WTC11 (cell line): Measurements from ENCODE around the gene FGD6. TPM values are rescaled to one million over a fixed set of nuclear protein-coding genes. Genes with fewer than 3 reads are reported as not detected.

Source experiments
- ATAC-seq: fragments of 200-7000 bp; cut with Tn5 transposase; 2 replicates; pipeline ENCODE4 v1.10.0; 2021; ENCODE audit warnings: mild to moderate bottlenecking, moderate library complexity
- CTCF ChIA-PET: fragments of 300-600 bp; sonication (Branson Sonifier 250); formaldehyde crosslinking; loops from one replicate; lab custom pipeline; 2021; ENCODE audit warnings: antibody characterized with exemption; lab: Charles Lee
- POLR2A ChIA-PET: fragments of 350-600 bp; sonication (Branson Sonifier 250); formaldehyde crosslinking; loops from one replicate; lab custom pipeline; 2021; ENCODE audit warnings: antibody characterized with exemption; lab: Charles Lee
- DNase-seq: peaks from one replicate; pipeline ENCODE4 v3.0.0; 2021; ENCODE audit warnings: low spot score
- H3K27ac Mint-ChIP-seq: 2 replicates; pipeline ENCODE4 v1.8.0; 2021; ENCODE audit warnings: mixed read lengths
- H3K27me3 Mint-ChIP-seq: 2 replicates; pipeline ENCODE4 v1.8.0; 2021; ENCODE audit warnings: low read depth, mild to moderate bottlenecking, moderate library complexity, mixed read lengths
- H3K36me3 Mint-ChIP-seq: 2 replicates; pipeline ENCODE4 v1.8.0; 2021; ENCODE audit warnings: mixed read lengths
- H3K4me1 Mint-ChIP-seq: 2 replicates; pipeline ENCODE4 v1.8.0; 2022; ENCODE audit warnings: mixed read lengths
- H3K4me3 Mint-ChIP-seq: 2 replicates; pipeline ENCODE4 v1.8.0; 2021; ENCODE audit warnings: mild to moderate bottlenecking, moderate library complexity, mixed read lengths
- H3K9me3 Mint-ChIP-seq: 2 replicates; pipeline ENCODE4 v1.8.0; 2021; ENCODE audit warnings: mixed read lengths
- FOXK1 ChIP-seq: sonication (generic); formaldehyde crosslinking; IDR thresholded peaks from 2 replicates; pipeline ENCODE4 v1.8.0; 2022; ENCODE audit warnings: mild to moderate bottlenecking, moderate library complexity, missing genetic modification reagents
- GRHL2 ChIP-seq: fragments of 250-450 bp; sonication (Bioruptor Pico); IDR thresholded peaks from 2 replicates; pipeline ENCODE4 v1.8.0; 2022; ENCODE audit warnings: mild to moderate bottlenecking, moderate library complexity; ENCODE audit not compliant: insufficient replicate concordance, severe bottlenecking
- NR1H2 ChIP-seq: sonication (generic); formaldehyde crosslinking; IDR thresholded peaks from 2 replicates; pipeline ENCODE4 v1.9.0; 2021; ENCODE audit warnings: mild to moderate bottlenecking, moderate library complexity, missing genetic modification reagents
- SMAD4 ChIP-seq: sonication (generic); formaldehyde crosslinking; IDR thresholded peaks from 2 replicates; pipeline ENCODE4 v1.8.0; 2022; ENCODE audit warnings: mild to moderate bottlenecking, missing genetic modification reagents
- TCF7 ChIP-seq: sonication (generic); formaldehyde crosslinking; IDR thresholded peaks from 2 replicates; pipeline ENCODE4 v1.8.0; 2022; ENCODE audit warnings: mild to moderate bottlenecking, low read depth, missing genetic modification reagents, moderate library complexity
- TEAD4 ChIP-seq: sonication (generic); formaldehyde crosslinking; IDR thresholded peaks from 2 replicates; pipeline ENCODE4 v1.8.0; 2022; ENCODE audit warnings: mild to moderate bottlenecking, missing genetic modification reagents
- total RNA-seq: library from RNA; stranded (reverse); gene quantifications from 3 replicates; pipeline ENCODE4 v1.2.3, GENCODE V29; 2021
- TF ChIP-seq, protein P1 (sequence below): sonication (generic); formaldehyde crosslinking; IDR thresholded peaks from 2 replicates; pipeline ENCODE4 v1.8.1; 2023; ENCODE audit warnings: mild to moderate bottlenecking, missing genetic modification reagents, moderate library complexity
- TF ChIP-seq, protein P2 (sequence below): sonication (generic); formaldehyde crosslinking; IDR thresholded peaks from 2 replicates; pipeline ENCODE4 v1.8.1; 2023; ENCODE audit warnings: mild to moderate bottlenecking, missing genetic modification reagents
- TF ChIP-seq, protein P3 (sequence below): fragments of 250-450 bp; sonication (Bioruptor Pico); IDR thresholded peaks from 2 replicates; pipeline ENCODE4 v2.1.2; 2022; ENCODE audit warnings: mild to moderate bottlenecking, moderate library complexity
- TF ChIP-seq, protein P4 (sequence below): sonication (generic); formaldehyde crosslinking; IDR thresholded peaks from 2 replicates; pipeline ENCODE4 v1.8.1; 2022; ENCODE audit warnings: low read depth, missing genetic modification reagents, borderline replicate concordance
- TF ChIP-seq, protein P5 (sequence below): sonication (generic); formaldehyde crosslinking; IDR thresholded peaks from 2 replicates; pipeline ENCODE4 v1.8.0; 2022; ENCODE audit warnings: mild to moderate bottlenecking, missing genetic modification reagents
- TF ChIP-seq, protein P6 (sequence below): fragments of 250-450 bp; sonication (Bioruptor Pico); IDR thresholded peaks from 2 replicates; pipeline ENCODE4 v1.8.0; 2021; ENCODE audit warnings: mild to moderate bottlenecking
- TF ChIP-seq, protein P7 (sequence below): fragments of 250-450 bp; sonication (Bioruptor Pico); IDR thresholded peaks from 2 replicates; pipeline ENCODE4 v1.9.0; 2021; ENCODE audit warnings: moderate library complexity, mild to moderate bottlenecking, inconsistent platforms, borderline replicate concordance
- TF ChIP-seq, protein P8 (sequence below): sonication (generic); formaldehyde crosslinking; IDR thresholded peaks from 2 replicates; pipeline ENCODE4 v1.8.0; 2023; ENCODE audit warnings: missing genetic modification reagents, mild to moderate bottlenecking, borderline replicate concordance
- TF ChIP-seq, protein P9 (sequence below): fragments of 250-450 bp; sonication (Bioruptor Pico); conservative IDR thresholded peaks from 2 replicates; pipeline ENCODE4 v1.9.0; 2021; ENCODE audit warnings: mild to moderate bottlenecking
- TF ChIP-seq, protein P10 (sequence below): sonication (generic); formaldehyde crosslinking; IDR thresholded peaks from 2 replicates; pipeline ENCODE4 v1.8.1; 2022; ENCODE audit warnings: missing genetic modification reagents, borderline replicate concordance

FGD6 gene
- total RNA-seq, 1 experiment from 2014 or later: 28.2 TPM

DNA sequence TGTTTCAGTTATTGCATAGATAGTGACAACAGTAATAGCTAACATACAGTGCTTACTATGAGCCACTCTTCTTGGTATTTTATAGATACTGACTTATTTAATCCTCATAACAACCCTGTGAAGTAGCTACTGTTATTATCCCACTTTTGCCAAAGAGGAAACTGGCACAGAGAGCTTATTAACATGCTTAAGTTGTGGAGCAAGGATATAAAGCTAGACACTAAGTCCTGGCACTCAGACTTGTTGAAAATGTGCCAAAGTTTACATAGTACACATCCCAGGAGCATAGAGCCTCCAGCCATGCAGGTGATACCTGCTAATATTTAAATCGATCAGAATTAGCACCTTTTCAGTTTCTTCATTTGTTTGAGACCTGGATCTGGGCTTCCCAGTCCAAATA, 42.1 kb upstream of the FGD6 start:
- Mint-ChIP-seq H3K27me3 (no peaks in the 10 kb centered on the region), H3K4me3 (no peak overlapping the region), H3K27ac (no peak overlapping the region), H3K9me3 (no peaks in the 10 kb centered on the region), H3K36me3 (peaks cover 30% of the 10 kb centered on the region), H3K4me1 (peaks cover 31% of the 10 kb centered on the region)
- POLR2A ChIA-PET: interaction anchor here (0.5 kb wide), 1 partner anchor 216 kb away, joined by 4 read pairs; no protein-coding TSS in a partner anchor
- no peak for DNase-seq
- ATAC-seq: no peak
- CTCF ChIA-PET: interaction anchor here (0.5 kb wide), 1 partner anchor 34 kb away, joined by 3 read pairs; no protein-coding TSS in a partner anchor
- no peak for TF ChIP-seq FOXK1 (CRISPR knock-in tag)

DNA sequence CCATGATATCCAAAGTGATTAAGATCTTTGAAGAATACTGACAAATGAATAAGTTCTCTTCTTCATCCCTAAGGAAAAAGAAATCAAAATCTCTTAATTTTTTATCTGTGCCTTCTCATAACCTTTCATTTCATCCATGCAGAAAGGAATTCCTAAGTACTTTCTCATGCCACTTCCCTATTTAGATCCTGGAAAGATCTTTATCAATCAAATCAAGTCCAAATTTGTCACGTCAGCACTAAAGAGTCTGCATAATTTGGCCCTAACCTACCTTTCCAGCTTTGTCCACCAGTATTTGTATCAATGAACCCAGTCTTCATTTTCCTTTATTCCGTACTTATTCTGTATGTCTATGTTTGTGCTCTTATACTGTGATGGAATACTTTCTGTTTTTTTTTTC, 41.5 kb upstream of the FGD6 start:
- Mint-ChIP-seq H3K27me3 (no peaks in the 10 kb centered on the region), H3K4me3 (no peak overlapping the region), H3K27ac (no peak overlapping the region), H3K36me3 (peaks cover 27% of the 10 kb centered on the region), H3K9me3 (no peaks in the 10 kb centered on the region), H3K4me1 (peaks cover 31% of the 10 kb centered on the region)
- DNase-seq (no peak), ATAC-seq (no peak)
- ChIA-PET POLR2A (interaction anchor here (0.5 kb wide), 1 partner anchor 216 kb away, joined by 4 read pairs; no protein-coding TSS in a partner anchor), CTCF (interaction anchor here (0.5 kb wide), 1 partner anchor 33 kb away, joined by 3 read pairs; no protein-coding TSS in a partner anchor)
- TF ChIP-seq, protein P1, sequence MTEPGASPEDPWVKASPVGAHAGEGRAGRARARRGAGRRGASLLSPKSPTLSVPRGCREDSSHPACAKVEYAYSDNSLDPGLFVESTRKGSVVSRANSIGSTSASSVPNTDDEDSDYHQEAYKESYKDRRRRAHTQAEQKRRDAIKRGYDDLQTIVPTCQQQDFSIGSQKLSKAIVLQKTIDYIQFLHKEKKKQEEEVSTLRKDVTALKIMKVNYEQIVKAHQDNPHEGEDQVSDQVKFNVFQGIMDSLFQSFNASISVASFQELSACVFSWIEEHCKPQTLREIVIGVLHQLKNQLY: no peak
- no peak for TF ChIP-seq TEAD4 (CRISPR knock-in tag)
- TF ChIP-seq FOXK1 (CRISPR knock-in tag): no peak
- TF ChIP-seq, protein P2, sequence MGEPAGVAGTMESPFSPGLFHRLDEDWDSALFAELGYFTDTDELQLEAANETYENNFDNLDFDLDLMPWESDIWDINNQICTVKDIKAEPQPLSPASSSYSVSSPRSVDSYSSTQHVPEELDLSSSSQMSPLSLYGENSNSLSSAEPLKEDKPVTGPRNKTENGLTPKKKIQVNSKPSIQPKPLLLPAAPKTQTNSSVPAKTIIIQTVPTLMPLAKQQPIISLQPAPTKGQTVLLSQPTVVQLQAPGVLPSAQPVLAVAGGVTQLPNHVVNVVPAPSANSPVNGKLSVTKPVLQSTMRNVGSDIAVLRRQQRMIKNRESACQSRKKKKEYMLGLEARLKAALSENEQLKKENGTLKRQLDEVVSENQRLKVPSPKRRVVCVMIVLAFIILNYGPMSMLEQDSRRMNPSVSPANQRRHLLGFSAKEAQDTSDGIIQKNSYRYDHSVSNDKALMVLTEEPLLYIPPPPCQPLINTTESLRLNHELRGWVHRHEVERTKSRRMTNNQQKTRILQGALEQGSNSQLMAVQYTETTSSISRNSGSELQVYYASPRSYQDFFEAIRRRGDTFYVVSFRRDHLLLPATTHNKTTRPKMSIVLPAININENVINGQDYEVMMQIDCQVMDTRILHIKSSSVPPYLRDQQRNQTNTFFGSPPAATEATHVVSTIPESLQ (CRISPR knock-in tag): no peak
- TF ChIP-seq, protein P3, sequence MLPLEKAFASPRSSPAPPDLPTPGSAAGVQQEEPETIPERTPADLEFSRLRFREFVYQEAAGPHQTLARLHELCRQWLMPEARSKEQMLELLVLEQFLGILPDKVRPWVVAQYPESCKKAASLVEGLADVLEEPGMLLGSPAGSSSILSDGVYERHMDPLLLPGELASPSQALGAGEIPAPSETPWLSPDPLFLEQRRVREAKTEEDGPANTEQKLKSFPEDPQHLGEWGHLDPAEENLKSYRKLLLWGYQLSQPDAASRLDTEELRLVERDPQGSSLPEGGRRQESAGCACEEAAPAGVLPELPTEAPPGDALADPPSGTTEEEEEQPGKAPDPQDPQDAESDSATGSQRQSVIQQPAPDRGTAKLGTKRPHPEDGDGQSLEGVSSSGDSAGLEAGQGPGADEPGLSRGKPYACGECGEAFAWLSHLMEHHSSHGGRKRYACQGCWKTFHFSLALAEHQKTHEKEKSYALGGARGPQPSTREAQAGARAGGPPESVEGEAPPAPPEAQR (CRISPR knock-in tag): no peak
- TF ChIP-seq TCF7: no peak
- no peak for TF ChIP-seq NR1H2 (CRISPR knock-in tag)
- TF ChIP-seq, protein P4, sequence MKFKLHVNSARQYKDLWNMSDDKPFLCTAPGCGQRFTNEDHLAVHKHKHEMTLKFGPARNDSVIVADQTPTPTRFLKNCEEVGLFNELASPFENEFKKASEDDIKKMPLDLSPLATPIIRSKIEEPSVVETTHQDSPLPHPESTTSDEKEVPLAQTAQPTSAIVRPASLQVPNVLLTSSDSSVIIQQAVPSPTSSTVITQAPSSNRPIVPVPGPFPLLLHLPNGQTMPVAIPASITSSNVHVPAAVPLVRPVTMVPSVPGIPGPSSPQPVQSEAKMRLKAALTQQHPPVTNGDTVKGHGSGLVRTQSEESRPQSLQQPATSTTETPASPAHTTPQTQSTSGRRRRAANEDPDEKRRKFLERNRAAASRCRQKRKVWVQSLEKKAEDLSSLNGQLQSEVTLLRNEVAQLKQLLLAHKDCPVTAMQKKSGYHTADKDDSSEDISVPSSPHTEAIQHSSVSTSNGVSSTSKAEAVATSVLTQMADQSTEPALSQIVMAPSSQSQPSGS (CRISPR knock-in tag): no peak
- TF ChIP-seq, protein P5, sequence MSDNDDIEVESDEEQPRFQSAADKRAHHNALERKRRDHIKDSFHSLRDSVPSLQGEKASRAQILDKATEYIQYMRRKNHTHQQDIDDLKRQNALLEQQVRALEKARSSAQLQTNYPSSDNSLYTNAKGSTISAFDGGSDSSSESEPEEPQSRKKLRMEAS: no peak
- TF ChIP-seq, protein P6, sequence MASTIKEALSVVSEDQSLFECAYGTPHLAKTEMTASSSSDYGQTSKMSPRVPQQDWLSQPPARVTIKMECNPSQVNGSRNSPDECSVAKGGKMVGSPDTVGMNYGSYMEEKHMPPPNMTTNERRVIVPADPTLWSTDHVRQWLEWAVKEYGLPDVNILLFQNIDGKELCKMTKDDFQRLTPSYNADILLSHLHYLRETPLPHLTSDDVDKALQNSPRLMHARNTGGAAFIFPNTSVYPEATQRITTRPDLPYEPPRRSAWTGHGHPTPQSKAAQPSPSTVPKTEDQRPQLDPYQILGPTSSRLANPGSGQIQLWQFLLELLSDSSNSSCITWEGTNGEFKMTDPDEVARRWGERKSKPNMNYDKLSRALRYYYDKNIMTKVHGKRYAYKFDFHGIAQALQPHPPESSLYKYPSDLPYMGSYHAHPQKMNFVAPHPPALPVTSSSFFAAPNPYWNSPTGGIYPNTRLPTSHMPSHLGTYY (CRISPR knock-in tag): no peak
- TF ChIP-seq, protein P7, sequence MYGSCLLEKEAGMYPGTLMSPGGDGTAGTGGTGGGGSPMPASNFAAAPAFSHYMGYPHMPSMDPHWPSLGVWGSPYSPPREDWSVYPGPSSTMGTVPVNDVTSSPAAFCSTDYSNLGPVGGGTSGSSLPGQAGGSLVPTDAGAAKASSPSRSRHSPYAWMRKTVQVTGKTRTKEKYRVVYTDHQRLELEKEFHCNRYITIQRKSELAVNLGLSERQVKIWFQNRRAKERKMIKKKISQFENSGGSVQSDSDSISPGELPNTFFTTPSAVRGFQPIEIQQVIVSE (CRISPR knock-in tag): no peak
- TF ChIP-seq, protein P8, sequence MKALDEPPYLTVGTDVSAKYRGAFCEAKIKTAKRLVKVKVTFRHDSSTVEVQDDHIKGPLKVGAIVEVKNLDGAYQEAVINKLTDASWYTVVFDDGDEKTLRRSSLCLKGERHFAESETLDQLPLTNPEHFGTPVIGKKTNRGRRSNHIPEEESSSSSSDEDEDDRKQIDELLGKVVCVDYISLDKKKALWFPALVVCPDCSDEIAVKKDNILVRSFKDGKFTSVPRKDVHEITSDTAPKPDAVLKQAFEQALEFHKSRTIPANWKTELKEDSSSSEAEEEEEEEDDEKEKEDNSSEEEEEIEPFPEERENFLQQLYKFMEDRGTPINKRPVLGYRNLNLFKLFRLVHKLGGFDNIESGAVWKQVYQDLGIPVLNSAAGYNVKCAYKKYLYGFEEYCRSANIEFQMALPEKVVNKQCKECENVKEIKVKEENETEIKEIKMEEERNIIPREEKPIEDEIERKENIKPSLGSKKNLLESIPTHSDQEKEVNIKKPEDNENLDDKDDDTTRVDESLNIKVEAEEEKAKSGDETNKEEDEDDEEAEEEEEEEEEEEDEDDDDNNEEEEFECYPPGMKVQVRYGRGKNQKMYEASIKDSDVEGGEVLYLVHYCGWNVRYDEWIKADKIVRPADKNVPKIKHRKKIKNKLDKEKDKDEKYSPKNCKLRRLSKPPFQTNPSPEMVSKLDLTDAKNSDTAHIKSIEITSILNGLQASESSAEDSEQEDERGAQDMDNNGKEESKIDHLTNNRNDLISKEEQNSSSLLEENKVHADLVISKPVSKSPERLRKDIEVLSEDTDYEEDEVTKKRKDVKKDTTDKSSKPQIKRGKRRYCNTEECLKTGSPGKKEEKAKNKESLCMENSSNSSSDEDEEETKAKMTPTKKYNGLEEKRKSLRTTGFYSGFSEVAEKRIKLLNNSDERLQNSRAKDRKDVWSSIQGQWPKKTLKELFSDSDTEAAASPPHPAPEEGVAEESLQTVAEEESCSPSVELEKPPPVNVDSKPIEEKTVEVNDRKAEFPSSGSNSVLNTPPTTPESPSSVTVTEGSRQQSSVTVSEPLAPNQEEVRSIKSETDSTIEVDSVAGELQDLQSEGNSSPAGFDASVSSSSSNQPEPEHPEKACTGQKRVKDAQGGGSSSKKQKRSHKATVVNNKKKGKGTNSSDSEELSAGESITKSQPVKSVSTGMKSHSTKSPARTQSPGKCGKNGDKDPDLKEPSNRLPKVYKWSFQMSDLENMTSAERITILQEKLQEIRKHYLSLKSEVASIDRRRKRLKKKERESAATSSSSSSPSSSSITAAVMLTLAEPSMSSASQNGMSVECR (CRISPR knock-in tag): no peak
- TF ChIP-seq, protein P9, sequence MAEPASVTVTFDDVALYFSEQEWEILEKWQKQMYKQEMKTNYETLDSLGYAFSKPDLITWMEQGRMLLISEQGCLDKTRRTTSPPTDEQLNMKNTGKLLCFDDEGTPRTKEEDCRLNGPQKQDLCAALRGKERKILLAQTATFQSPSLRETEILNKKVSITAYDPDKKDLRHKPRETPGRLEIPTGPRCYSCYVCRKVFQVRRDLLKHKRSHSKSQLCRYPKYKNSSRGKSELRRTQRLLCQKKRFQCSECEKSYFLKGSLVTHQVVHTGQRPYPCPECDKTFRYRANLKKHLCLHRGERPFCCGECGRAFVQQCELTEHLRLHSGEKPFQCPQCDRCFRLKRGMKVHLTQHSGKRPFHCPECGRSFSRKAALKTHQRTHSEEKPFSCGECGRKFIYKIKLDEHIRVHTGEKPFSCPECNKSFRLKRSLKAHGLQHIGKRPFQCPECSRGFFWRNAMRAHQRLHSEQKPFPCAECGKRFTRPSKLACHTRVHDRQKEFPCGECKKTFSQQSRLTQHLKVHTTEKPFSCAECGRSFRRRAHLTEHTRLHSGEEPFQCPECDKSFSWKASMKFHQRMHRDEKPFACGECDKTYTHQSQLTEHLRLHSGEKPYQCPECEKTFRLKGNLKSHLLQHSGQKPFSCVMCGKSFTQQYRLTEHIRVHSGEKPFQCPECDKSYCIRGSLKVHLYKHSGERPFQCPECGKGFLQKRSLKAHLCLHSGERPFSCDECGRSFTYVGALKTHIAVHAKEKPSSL (CRISPR knock-in tag): no peak
- no peak for TF ChIP-seq SMAD4 (CRISPR knock-in tag)
- TF ChIP-seq, protein P10, sequence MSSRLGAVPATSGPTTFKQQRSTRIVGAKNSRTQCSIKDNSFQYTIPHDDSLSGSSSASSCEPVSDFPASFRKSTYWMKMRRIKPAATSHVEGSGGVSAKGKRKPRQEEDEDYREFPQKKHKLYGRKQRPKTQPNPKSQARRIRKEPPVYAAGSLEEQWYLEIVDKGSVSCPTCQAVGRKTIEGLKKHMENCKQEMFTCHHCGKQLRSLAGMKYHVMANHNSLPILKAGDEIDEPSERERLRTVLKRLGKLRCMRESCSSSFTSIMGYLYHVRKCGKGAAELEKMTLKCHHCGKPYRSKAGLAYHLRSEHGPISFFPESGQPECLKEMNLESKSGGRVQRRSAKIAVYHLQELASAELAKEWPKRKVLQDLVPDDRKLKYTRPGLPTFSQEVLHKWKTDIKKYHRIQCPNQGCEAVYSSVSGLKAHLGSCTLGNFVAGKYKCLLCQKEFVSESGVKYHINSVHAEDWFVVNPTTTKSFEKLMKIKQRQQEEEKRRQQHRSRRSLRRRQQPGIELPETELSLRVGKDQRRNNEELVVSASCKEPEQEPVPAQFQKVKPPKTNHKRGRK (CRISPR knock-in tag): no peak
- TF ChIP-seq GRHL2: no peak
